GM18519 (cell line): Measurements from ENCODE around the gene HK2.
"Not testable (repeated sequence)": the region's sequence is repeated elsewhere in the genome, so short reads cannot be mapped to it uniquely, and the experiment has no call there.

Source experiments
- ATAC-seq: cut with Tn5 transposase; IDR thresholded peaks from one replicate; pipeline ENCODE4 v1.9.1; 2021; ENCODE audit warnings: mild to moderate bottlenecking, moderate library complexity; ENCODE audit not compliant: unreplicated experiment, low FRiP score

Gene HK2

GRCh38 chr2:74892609-74893008 lies 58.7 kb downstream of the HK2 start:
- ATAC-seq, result no peak

- no peak for ATAC-seq
Observed at GRCh38 chr2:74893332-74893731, 59.4 kb downstream of the HK2 start.

- no peak for ATAC-seq
Observed at GRCh38 chr2:74894272-74894981, 60.5 kb downstream of the HK2 start.

- ATAC-seq, result no peak
Observed at GRCh38 chr2:74895001-74895400, 61.1 kb downstream of the HK2 start.

- no peak for ATAC-seq
Observed at GRCh38 chr2:74896232-74896631, 62.3 kb downstream of the HK2 start.

- ATAC-seq, result not testable (repeated sequence)
Observed at GRCh38 chr2:74900225-74900624, 66.3 kb downstream of the HK2 start.

GRCh38 chr2:74902281-74902860 lies 68.4 kb downstream of the HK2 start:
- ATAC-seq, result no peak

- ATAC-seq, result no peak
Observed at GRCh38 chr2:74906395-74906794, 72.5 kb downstream of the HK2 start.

- ATAC-seq, result not testable (repeated sequence)
Observed at GRCh38 chr2:74907560-74907959, 73.6 kb downstream of the HK2 start.

- ATAC-seq, result no peak
Observed at GRCh38 chr2:74908748-74909444, 75.0 kb downstream of the HK2 start.

- no peak for ATAC-seq
Observed at GRCh38 chr2:74910245-74910644, 76.3 kb downstream of the HK2 start.

- ATAC-seq, result no peak
Observed at GRCh38 chr2:74911061-74911460, 77.1 kb downstream of the HK2 start.

- ATAC-seq, result no peak
Observed at GRCh38 chr2:74915743-74916142, 81.8 kb downstream of the HK2 start.

GRCh38 chr2:74916394-74916793 lies 82.5 kb downstream of the HK2 start:
- no peak for ATAC-seq

- ATAC-seq, result no peak
Observed at GRCh38 chr2:74917702-74918619, 84.0 kb downstream of the HK2 start.

- no peak for ATAC-seq
Observed at GRCh38 chr2:74919827-74920226, 85.9 kb downstream of the HK2 start.

GRCh38 chr2:74921236-74921736 lies 87.4 kb downstream of the HK2 start:
- ATAC-seq, result no peak

- ATAC-seq, result no peak
Observed at GRCh38 chr2:74922592-74923227, 88.8 kb downstream of the HK2 start.

- no peak for ATAC-seq
Observed at GRCh38 chr2:74924463-74925265, 90.7 kb downstream of the HK2 start.
